Panc1 (cell line): ENCODE results near the gene RAB6B.

Experiments used
- CTCF ChIP-seq: fragments of 450-650 bp; IDR thresholded peaks from 2 replicates; pipeline ENCODE4 v1.5.1; 2017; ENCODE audit warnings: mild to moderate bottlenecking
- TF ChIP-seq, protein P1 (sequence below), 2 experiments: IDR thresholded peaks; 2 replicates each; pipeline ENCODE4 v1.6.1; 2011 to 2012; ENCODE audit warnings: low read depth in 2 of 2, control low read depth in 1 of 2, low read length in 1 of 2, mild to moderate bottlenecking in 1 of 2, moderate library complexity in 1 of 2; ENCODE audit not compliant: insufficient read depth in 1 of 2

DNA sequence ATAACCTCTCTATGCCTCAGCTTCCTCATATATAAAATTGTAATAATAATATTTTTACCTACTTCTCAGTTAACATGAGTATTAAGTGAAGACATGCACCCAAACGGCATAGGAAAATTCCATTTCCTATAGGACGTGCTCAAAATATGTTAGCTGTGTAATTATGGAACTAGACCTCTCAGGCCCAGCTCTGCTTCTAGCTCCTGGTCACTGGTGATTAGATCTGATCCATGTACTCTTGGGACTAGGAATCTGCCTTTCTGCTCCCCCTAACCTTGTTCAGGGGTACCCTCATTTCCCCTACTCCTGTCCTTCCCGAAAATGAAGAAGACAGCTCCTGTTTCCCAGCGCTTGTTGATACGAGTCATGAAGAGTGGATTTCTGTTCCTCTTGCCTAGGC, 119.8 kb downstream of the RAB6B start:
- TF ChIP-seq CTCF: no peak
- TF ChIP-seq, protein P1, sequence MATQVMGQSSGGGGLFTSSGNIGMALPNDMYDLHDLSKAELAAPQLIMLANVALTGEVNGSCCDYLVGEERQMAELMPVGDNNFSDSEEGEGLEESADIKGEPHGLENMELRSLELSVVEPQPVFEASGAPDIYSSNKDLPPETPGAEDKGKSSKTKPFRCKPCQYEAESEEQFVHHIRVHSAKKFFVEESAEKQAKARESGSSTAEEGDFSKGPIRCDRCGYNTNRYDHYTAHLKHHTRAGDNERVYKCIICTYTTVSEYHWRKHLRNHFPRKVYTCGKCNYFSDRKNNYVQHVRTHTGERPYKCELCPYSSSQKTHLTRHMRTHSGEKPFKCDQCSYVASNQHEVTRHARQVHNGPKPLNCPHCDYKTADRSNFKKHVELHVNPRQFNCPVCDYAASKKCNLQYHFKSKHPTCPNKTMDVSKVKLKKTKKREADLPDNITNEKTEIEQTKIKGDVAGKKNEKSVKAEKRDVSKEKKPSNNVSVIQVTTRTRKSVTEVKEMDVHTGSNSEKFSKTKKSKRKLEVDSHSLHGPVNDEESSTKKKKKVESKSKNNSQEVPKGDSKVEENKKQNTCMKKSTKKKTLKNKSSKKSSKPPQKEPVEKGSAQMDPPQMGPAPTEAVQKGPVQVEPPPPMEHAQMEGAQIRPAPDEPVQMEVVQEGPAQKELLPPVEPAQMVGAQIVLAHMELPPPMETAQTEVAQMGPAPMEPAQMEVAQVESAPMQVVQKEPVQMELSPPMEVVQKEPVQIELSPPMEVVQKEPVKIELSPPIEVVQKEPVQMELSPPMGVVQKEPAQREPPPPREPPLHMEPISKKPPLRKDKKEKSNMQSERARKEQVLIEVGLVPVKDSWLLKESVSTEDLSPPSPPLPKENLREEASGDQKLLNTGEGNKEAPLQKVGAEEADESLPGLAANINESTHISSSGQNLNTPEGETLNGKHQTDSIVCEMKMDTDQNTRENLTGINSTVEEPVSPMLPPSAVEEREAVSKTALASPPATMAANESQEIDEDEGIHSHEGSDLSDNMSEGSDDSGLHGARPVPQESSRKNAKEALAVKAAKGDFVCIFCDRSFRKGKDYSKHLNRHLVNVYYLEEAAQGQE (IDR thresholded peaks at IDR 0.05; ENCODE audit: insufficient read depth in 1 of 2, low read depth in 2 of 2, low read length in 1 of 2): no peak
